Jurkat, Clone E6-1 (cell line): ENCODE results near the gene NDUFB5.
"Not testable (repeated sequence)": the region's sequence is repeated elsewhere in the genome, so short reads cannot be mapped to it uniquely, and the experiment has no call there.

ENCODE experiments used
- DNase-seq: peaks from one replicate; pipeline ENCODE4 v3.0.0-alpha.2; 2011; ENCODE audit warnings: low read depth, low spot score
- H3K4me3 ChIP-seq: 2 replicates; pipeline ENCODE4 v1.5.1; 2011; ENCODE audit warnings: mild to moderate bottlenecking, low read length, control low read depth, moderate library complexity

NDUFB5 gene

DNA sequence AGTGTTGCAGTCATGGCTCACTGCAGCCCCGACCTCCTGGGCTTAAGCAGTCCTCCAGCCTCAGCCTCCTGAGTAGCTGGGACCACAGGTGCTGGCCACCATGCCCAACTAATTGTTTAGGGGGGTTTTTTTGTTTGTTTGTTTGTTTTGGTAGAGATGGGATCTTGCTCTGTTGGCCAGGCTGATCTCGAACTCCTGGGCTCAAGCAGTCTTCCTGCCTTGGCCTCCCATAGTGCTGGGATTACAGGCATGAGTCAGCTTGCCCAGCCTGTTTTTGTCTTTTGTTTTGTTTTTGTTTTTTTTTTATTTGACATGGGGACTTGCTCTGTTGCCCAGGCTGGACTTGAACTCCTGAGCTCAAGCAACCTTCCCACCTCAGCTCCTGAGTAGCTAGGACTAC, 17.4 kb downstream of the NDUFB5 start:
- no peak for DNase-seq
- H3K4me3 ChIP-seq, result no peak overlapping the region

GRCh38 chr3:179624451-179624850, 19.9 kb downstream of the NDUFB5 start:
- no peak overlapping the region for H3K4me3 ChIP-seq
- no peak for DNase-seq

DNA sequence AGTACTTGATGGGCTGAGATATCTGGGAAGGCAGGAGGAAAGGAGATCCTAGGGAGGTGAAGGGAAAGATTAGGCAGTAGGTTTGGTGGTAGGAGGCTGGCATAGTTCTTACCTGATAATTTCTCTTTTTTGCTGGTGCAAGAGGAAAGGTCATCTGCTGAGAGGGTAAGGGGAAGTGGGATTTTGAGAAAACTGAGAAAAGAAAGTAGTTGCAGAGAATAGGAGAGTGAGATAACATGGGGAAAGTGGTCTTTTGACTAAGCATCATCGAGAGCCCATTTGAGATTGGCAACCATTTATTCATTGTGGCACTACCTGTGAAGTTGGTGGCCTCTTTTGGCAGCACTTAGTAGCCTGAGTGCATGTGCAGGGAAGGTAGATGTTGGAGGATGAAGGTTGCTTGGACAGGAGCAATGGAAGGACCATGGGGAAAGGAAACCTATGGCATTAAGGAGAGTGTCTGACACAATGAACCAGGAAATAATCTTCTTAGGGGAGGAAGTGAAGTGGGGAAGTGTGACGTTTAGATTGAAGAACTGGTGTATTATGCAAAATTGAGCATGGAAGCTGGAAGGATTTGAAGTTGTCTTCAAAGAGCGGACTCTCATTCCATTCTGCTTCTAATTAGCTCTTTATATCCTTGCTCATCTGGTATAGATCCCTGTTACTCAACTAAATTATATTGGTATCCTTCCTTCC, 26.3 kb downstream of the NDUFB5 start:
- no peak overlapping the region for H3K4me3 ChIP-seq
- DNase-seq, result no peak

- no peak for DNase-seq
- H3K4me3 ChIP-seq, result no peak overlapping the region
Observed at GRCh38 chr3:179640469-179640868, 35.9 kb downstream of the NDUFB5 start.

- DNase-seq, result no peak
- no peak overlapping the region for H3K4me3 ChIP-seq
Observed at GRCh38 chr3:179642871-179643270, 38.3 kb downstream of the NDUFB5 start.

- not testable (repeated sequence) for DNase-seq, H3K4me3 ChIP-seq
Observed at GRCh38 chr3:179643837-179644236, 39.2 kb downstream of the NDUFB5 start.

DNA sequence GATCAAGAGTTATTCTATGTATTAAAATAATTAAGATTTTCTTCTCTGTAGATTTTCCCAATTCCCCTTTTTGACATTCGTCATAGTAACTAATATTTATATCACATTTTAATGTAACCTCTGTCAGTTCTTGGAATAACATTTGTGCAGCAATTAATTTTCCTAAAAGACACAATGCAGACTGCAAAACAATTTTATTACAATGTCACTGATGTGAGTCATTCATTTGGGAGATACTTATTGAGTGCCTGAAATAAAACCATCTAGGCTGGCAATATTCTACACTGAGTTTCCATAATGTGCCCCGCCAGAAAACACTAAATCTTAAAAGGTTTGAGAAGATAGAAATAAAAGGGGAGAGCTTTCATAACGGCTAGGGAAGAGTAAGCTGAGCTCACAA, 41.6 kb downstream of the NDUFB5 start:
- no peak for DNase-seq
- H3K4me3 ChIP-seq, result no peak overlapping the region

GRCh38 chr3:179651687-179652446, 47.3 kb downstream of the NDUFB5 start:
- DNase-seq, result no peak
- peak overlapping the region; percentile 79 for H3K4me3 ChIP-seq

DNA sequence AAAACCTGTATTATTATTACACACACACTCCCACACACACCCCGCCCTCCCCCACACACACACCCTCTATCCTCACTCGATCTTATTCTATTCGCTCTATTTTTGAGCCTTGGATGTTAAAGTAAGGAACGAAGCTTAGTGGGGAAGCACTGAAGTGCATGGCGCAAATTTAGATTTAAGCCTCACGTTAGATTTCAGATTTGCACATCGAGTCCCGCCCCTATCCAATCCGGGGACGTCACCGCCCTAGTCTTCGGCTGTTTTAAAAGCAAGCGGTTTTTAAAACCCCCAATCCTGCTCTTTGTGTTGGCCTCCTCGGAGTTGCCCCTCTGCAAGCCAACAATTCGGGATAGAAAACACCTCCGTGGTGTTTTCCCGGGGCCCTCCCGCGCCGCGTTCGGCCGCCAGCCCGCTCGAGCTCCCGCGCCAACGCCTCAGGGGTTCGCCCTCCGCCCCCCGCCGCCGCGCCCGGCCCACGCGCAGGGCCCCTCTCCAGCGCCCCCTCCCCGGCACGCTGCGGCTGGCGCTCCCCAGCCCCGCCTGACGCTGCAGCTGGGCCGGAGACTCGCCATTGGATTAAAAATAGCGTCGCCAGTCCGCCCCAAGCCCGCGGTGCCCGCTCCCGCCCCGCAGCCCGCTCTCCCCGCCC, 48.0 kb downstream of the NDUFB5 start, which contains the start of gene USP13:
Gene USP13 (plus strand): TSS at position 594 of the 649 bp plus-strand sequence. CDS start 186 bp downstream, outside the sequence.
- peak within 1 kb of the TSS; percentile 79 for H3K4me3 ChIP-seq
- peak; percentile 85 for DNase-seq

GRCh38 chr3:179653096-179653797, 48.7 kb downstream of the NDUFB5 start:
- DNase-seq, result peak; percentile 45
- H3K4me3 ChIP-seq, result peak overlapping the region; percentile 79

DNA sequence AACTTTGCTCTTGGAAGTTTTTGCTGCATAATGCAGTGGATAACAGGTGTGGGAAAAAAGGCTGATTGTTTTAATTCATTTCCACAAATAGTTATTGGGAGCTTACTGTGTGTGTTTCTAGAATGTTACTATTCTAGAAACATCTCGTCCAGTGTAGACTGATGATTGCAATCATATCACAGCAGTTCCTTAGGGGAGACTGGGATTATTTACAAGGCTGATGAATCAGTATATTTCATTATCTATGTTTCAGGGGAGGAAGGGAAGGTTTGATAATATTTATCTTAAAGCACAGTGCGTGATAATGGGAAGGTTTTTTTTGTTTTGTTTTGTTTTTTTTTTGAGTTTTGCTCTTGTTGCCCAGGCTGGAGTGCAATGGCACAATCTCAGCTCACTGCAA, 50.6 kb downstream of the NDUFB5 start:
- no peak overlapping the region for H3K4me3 ChIP-seq

GRCh38 chr3:179658606-179659005, 54.0 kb downstream of the NDUFB5 start:
- DNase-seq, result no peak
- H3K4me3 ChIP-seq, result no peak overlapping the region

More for the DNA sequence above, 50.6 kb downstream of the NDUFB5 start:
- no peak for DNase-seq

- no peak for DNase-seq
- no peak overlapping the region for H3K4me3 ChIP-seq
Observed at GRCh38 chr3:179660872-179661271, 56.3 kb downstream of the NDUFB5 start.

- no peak for DNase-seq
Observed at GRCh38 chr3:179661777-179662176, 57.2 kb downstream of the NDUFB5 start.

DNA sequence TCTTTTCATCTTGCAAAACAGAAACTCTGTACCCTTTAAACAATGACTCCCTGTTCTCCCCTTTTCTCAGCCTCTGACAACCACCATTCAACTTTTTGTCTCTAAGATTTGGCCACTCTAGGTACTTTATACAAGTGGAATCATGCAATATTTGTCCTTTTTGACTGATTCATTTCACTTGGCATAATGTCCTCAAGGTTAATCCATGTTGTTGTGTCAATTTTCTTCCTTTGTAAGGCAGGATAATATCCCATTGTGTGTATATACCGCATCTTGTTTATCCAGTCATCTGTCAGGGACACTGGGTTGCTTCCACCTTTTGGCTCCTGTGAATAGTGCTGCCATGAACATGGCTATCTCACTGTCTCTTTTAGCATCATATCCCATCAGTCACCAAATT, 58.5 kb downstream of the NDUFB5 start:
- no peak for DNase-seq
- no peak overlapping the region for H3K4me3 ChIP-seq

More at GRCh38 chr3:179661777-179662176, 57.2 kb downstream of the NDUFB5 start:
- no peak overlapping the region for H3K4me3 ChIP-seq

DNA sequence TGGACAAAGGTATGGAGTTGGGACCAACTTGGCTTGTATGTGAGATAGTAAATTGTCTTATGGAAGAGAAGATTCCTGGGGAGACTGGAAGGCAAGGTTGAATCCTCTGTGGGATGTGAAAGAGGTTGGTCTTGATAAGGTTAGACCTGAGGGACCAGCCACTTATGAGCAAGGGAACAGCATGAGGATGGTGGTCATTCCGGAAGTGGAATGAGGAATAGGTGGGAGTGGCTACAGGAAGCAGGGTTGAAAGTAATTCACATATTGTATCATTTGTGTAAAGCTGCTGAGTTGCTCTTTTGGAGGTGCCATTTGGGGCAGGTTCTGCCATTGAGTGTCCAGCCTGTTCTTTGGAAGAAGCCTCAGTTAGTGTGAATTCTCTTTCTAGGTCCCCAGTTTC, 61.4 kb downstream of the NDUFB5 start:
- no peak overlapping the region for H3K4me3 ChIP-seq
- DNase-seq, result no peak

GRCh38 chr3:179666436-179667035, 61.9 kb downstream of the NDUFB5 start:
- no peak overlapping the region for H3K4me3 ChIP-seq
- no peak for DNase-seq

GRCh38 chr3:179668429-179668828, 63.8 kb downstream of the NDUFB5 start:
- DNase-seq, result no peak
- H3K4me3 ChIP-seq, result no peak overlapping the region

GRCh38 chr3:179670311-179670710, 65.7 kb downstream of the NDUFB5 start:
- DNase-seq, result no peak

More at GRCh38 chr3:179670311-179670710, 65.7 kb downstream of the NDUFB5 start:
- no peak overlapping the region for H3K4me3 ChIP-seq
